AG10803 (cell line): ENCODE measurements around the gene TNC.

Experiments
- DNase-seq: peaks from one replicate; pipeline ENCODE4 v3.0.0; 2010; ENCODE audit warnings: low read depth
- H3K4me3 ChIP-seq: 2 replicates; pipeline ENCODE4 v1.5.1; 2011; ENCODE audit warnings: mild to moderate bottlenecking, low read length, control low read depth
- CTCF ChIP-seq: conservative IDR thresholded peaks from 2 replicates; pipeline ENCODE4 v1.5.1; 2011; ENCODE audit warnings: mild to moderate bottlenecking, low read length, control low read depth, inconsistent platforms

The TNC gene

DNA sequence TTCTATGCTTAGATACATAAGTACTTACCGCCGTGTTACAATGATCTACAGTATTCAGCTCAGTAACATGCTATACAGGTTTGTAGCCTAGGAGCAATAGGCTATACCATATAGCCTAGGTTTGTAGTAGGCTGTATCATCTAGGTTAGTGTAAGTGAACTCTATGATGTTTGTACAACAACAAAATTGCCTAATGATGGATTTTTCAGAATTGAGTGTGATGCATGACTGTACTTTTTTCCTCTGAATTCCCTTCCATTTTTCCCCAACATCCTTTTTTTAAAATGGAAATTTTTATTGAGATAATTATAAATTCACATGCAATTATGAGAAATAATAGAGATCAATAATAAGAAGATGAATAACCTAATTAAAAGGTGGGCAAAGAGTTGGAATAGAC, 119.6 kb downstream of the TNC start:
- DNase-seq: no peak
- H3K4me3 ChIP-seq: no peak overlapping the region
- no peak for TF ChIP-seq CTCF

- H3K4me3 ChIP-seq: no peak overlapping the region
- no peak for DNase-seq
- TF ChIP-seq CTCF: no peak
These were observed 122.2 kb downstream of the TNC start for GRCh38 chr9:114995681-114996221.

- TF ChIP-seq CTCF: no peak
- H3K4me3 ChIP-seq: no peak overlapping the region
- DNase-seq: no peak
These were observed 123.2 kb downstream of the TNC start for GRCh38 chr9:114994768-114995167.

DNA sequence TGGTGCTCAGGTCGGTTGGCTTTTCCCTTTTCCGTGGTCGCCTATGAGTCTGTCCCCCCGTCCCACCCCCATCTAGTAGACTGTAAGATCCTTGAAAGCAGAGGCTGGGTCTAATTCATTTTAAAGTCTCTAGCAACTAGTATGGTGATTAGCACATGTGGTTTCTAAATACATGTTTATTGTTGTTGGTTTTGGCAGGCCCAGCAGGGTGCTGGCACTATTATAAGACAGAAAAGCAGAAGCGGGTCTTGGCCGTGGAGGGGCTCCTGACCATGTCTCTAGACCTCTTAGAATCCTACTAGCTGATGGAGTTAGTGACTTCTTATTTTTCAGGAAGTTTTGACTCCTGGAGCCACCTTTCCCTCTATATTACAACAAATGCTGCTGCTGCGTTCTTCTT, 126.1 kb downstream of the TNC start:
- TF ChIP-seq CTCF: no peak
- no peak overlapping the region for H3K4me3 ChIP-seq
- no peak for DNase-seq

GRCh38 chr9:114990901-114991300, 127.1 kb downstream of the TNC start:
- no peak for DNase-seq
- no peak overlapping the region for H3K4me3 ChIP-seq
- no peak for TF ChIP-seq CTCF

GRCh38 chr9:114989600-114990410, 128.2 kb downstream of the TNC start:
- TF ChIP-seq CTCF: no peak
- no peak for DNase-seq
- no peak overlapping the region for H3K4me3 ChIP-seq

- H3K4me3 ChIP-seq: no peak overlapping the region
- peak; percentile 25 for DNase-seq
- no peak for TF ChIP-seq CTCF
These were observed 128.9 kb downstream of the TNC start for GRCh38 chr9:114988962-114989599.
